IMR-90 (cell line): Measurements from ENCODE around the gene STRN4. TPM values are rescaled to one million over a fixed set of nuclear protein-coding genes. Genes with fewer than 3 reads are reported as not detected.
A peak's percentile ranks its signal among the peaks of the same experiment; 100 is the strongest.

Source experiments
- ATAC-seq: fragments of 200-7000 bp; cut with Tn5 transposase; 2 replicates; pipeline ENCODE4 v1.9.1; 2020; ENCODE audit warnings: low read depth, mild to moderate bottlenecking, moderate library complexity
- BruUV-seq: library from RNA; stranded (reverse); fragments of 400-500 nt; replicated peaks from 2 replicates; lab custom pipeline; 2021; lab: Mats Ljungman, UMichigan
- CTCF ChIA-PET: fragments of 300-600 bp; formaldehyde crosslinking; extraction: SDS; loops from one replicate; lab custom pipeline; 2021; ENCODE audit warnings: antibody characterized with exemption; lab: Yijun Ruan, JAX
- POLR2A ChIA-PET: fragments of 300-600 bp; sonication (Branson Sonifier 250); formaldehyde crosslinking; loops from one replicate; lab custom pipeline; 2022; ENCODE audit warnings: antibody characterized with exemption; ENCODE audit not compliant: unreplicated experiment; lab: Charles Lee
- DNase-seq: peaks from one replicate; pipeline ENCODE4 v3.0.0; 2013
- H2AFZ ChIP-seq: replicated peaks from 2 replicates; pipeline ENCODE3; 2013; ENCODE audit warnings: low read length, mild to moderate bottlenecking; ENCODE audit not compliant: poor library complexity
- H2AK5ac ChIP-seq: 2 replicates; pipeline ENCODE4 v1.6.1; 2013; ENCODE audit warnings: low read depth, low read length, inconsistent platforms
- H2AK9ac ChIP-seq: replicated peaks from 2 replicates; pipeline ENCODE3; 2013; ENCODE audit warnings: mild to moderate bottlenecking, low read depth, low read length, moderate library complexity; ENCODE audit not compliant: poor library complexity
- H2BK120ac ChIP-seq: 2 replicates; pipeline ENCODE4 v1.6.1; 2013; ENCODE audit warnings: low read depth, low read length, inconsistent platforms
- H2BK15ac ChIP-seq: 3 replicates; pipeline ENCODE4 v1.6.1; 2013; ENCODE audit warnings: low read depth, low read length, inconsistent platforms
- H2BK20ac ChIP-seq: 2 replicates; pipeline ENCODE4 v1.6.1; 2013; ENCODE audit warnings: low read depth, mild to moderate bottlenecking, inconsistent platforms, low read length, moderate library complexity
- H2BK5ac ChIP-seq: 2 replicates; pipeline ENCODE4 v1.6.1; 2013; ENCODE audit warnings: mild to moderate bottlenecking, low read depth, low read length, inconsistent platforms; ENCODE audit not compliant: poor library complexity, severe bottlenecking
- H3K14ac ChIP-seq: replicated peaks from 2 replicates; pipeline ENCODE4 v1.6.1; 2013; ENCODE audit warnings: low read depth, low read length, inconsistent platforms
- H3K18ac ChIP-seq: 2 replicates; pipeline ENCODE4 v1.6.1; 2013; ENCODE audit warnings: low read depth, low read length, control low read depth
- H3K23ac ChIP-seq: 2 replicates; pipeline ENCODE4 v1.6.1; 2013; ENCODE audit warnings: low read depth, low read length, inconsistent platforms
- H3K27ac ChIP-seq: 2 replicates; pipeline ENCODE4 v1.5.1; 2013; ENCODE audit warnings: mild to moderate bottlenecking, control low read depth, low read length; ENCODE audit not compliant: insufficient read depth
- H3K27me3 ChIP-seq: 2 replicates; pipeline ENCODE4 v1.6.1; 2013; ENCODE audit warnings: low read length; ENCODE audit not compliant: control insufficient read depth, insufficient read depth
- H3K36me3 ChIP-seq: 2 replicates; pipeline ENCODE4 v1.6.1; 2013; ENCODE audit warnings: low read length, mixed read lengths; ENCODE audit not compliant: control insufficient read depth, insufficient read depth
- H3K4ac ChIP-seq: 2 replicates; pipeline ENCODE4 v1.6.1; 2013; ENCODE audit warnings: low read depth, low read length, inconsistent platforms
- H3K4me1 ChIP-seq: 2 replicates; pipeline ENCODE4 v1.6.1; 2013; ENCODE audit warnings: low read length, mixed read lengths; ENCODE audit not compliant: control insufficient read depth, insufficient read depth
- H3K4me2 ChIP-seq: 2 replicates; pipeline ENCODE4 v1.6.1; 2013; ENCODE audit warnings: low read depth, mild to moderate bottlenecking, control low read depth, low read length, moderate library complexity
- H3K4me3 ChIP-seq: 2 replicates; pipeline ENCODE4 v1.5.1; 2013; ENCODE audit warnings: low read depth, mild to moderate bottlenecking, control low read depth, low read length, moderate library complexity; ENCODE audit not compliant: insufficient read depth
- H3K56ac ChIP-seq: 2 replicates; pipeline ENCODE4 v1.6.1; 2013; ENCODE audit warnings: low read length, inconsistent platforms; ENCODE audit not compliant: insufficient read depth; ENCODE audit errors: extremely low read depth
- H3K79me1 ChIP-seq, 2 experiments: 2 replicates each; pipeline ENCODE4 v1.6.1; 2013; ENCODE audit warnings: low read length in 2 of 2, inconsistent platforms in 1 of 2, low read depth in 1 of 2
- H3K9ac ChIP-seq: 2 replicates; pipeline ENCODE4 v1.6.1; 2013; ENCODE audit warnings: low read depth, low read length, control low read depth
- H3K9me1 ChIP-seq: 2 replicates; pipeline ENCODE4 v1.6.1; 2013; ENCODE audit warnings: low read length, inconsistent platforms; ENCODE audit not compliant: insufficient read depth
- H3K9me3 ChIP-seq: 2 replicates; pipeline ENCODE4 v1.6.1; 2013; ENCODE audit warnings: low read length; ENCODE audit not compliant: control insufficient read depth, insufficient read depth
- H4K20me1 ChIP-seq: 2 replicates; pipeline ENCODE4 v1.6.1; 2013; ENCODE audit warnings: low read length, inconsistent platforms; ENCODE audit not compliant: insufficient read depth
- H4K5ac ChIP-seq: 2 replicates; pipeline ENCODE4 v1.6.1; 2013; ENCODE audit warnings: mild to moderate bottlenecking, low read depth, low read length, control low read depth
- H4K8ac ChIP-seq, 2 experiments: 2 replicates each; pipeline ENCODE4 v1.6.1; 2013; ENCODE audit warnings: low read depth in 2 of 2, low read length in 2 of 2, control low read depth in 1 of 2, inconsistent platforms in 1 of 2
- H4K91ac ChIP-seq: 2 replicates; pipeline ENCODE4 v1.6.1; 2013; ENCODE audit warnings: low read depth, low read length, inconsistent platforms; ENCODE audit not compliant: insufficient read depth
- BHLHE40 ChIP-seq: fragments of 150-350 bp; IDR thresholded peaks from 2 replicates; pipeline ENCODE4 v1.6.1; 2016; ENCODE audit warnings: mild to moderate bottlenecking, low read depth, low read length
- CEBPB ChIP-seq: IDR thresholded peaks from 2 replicates; pipeline ENCODE4 v1.6.1; 2012; ENCODE audit warnings: low read depth, low read length, improper control_type of control experiment
- CHD1 ChIP-seq: IDR thresholded peaks from 2 replicates; pipeline ENCODE4 v1.6.1; 2012; ENCODE audit warnings: low read depth, low read length, improper control_type of control experiment
- MAFK ChIP-seq: IDR thresholded peaks from 2 replicates; pipeline ENCODE4 v1.6.1; 2012; ENCODE audit warnings: low read depth, low read length, improper control_type of control experiment
- MAZ ChIP-seq: IDR thresholded peaks from 2 replicates; pipeline ENCODE4 v1.6.1; 2012; ENCODE audit warnings: low read depth, mild to moderate bottlenecking, low read length, improper control_type of control experiment, moderate library complexity, borderline replicate concordance
- MXI1 ChIP-seq: IDR thresholded peaks from 2 replicates; pipeline ENCODE4 v1.6.1; 2012; ENCODE audit warnings: low read depth, mild to moderate bottlenecking, low read length, moderate library complexity, borderline replicate concordance
- NFE2L2 ChIP-seq: fragments of 150-350 bp; IDR thresholded peaks from 2 replicates; pipeline ENCODE4 v1.6.1; 2016; ENCODE audit warnings: low read depth, mild to moderate bottlenecking, low read length
- POLR2A ChIP-seq: IDR thresholded peaks from 2 replicates; pipeline ENCODE4 v1.6.1; 2012; ENCODE audit warnings: mild to moderate bottlenecking, low read depth, low read length
- RAD21 ChIP-seq: IDR thresholded peaks from 2 replicates; pipeline ENCODE4 v1.6.1; 2012; ENCODE audit warnings: low read length, improper control_type of control experiment
- RCOR1 ChIP-seq: IDR thresholded peaks from 2 replicates; pipeline ENCODE4 v1.6.1; 2012; ENCODE audit warnings: mild to moderate bottlenecking, low read length, improper control_type of control experiment; ENCODE audit not compliant: insufficient replicate concordance
- RFX5 ChIP-seq: IDR thresholded peaks from 2 replicates; pipeline ENCODE4 v1.8.0; 2012; ENCODE audit warnings: low read depth, mild to moderate bottlenecking, low read length, moderate library complexity
- SMC3 ChIP-seq: fragments of 150-350 bp; IDR thresholded peaks from 2 replicates; pipeline ENCODE4 v1.6.1; 2016; ENCODE audit warnings: low read depth, mild to moderate bottlenecking, antibody characterized with exemption, low read length, moderate library complexity
- WGBS, 2 experiments: methylation state at CpG; one replicate each; pipeline versions ENCODE4 v1.1.5 to v1.1.7; 2013; ENCODE audit warnings: missing lambda C conversion rate in 2 of 2; ENCODE audit not compliant: insufficient read length in 1 of 2; ENCODE audit errors: extremely low coverage in 2 of 2; 5-methylcytosine and 5-hydroxymethylcytosine counted together
- dilution Hi-C: fragments of 300-500 bp; cut with HindIII; formaldehyde crosslinking; loops from one replicate; pipeline ENCODE4 v1.14.3; 2018; ENCODE audit warnings: low sequenced_read_pairs; ENCODE audit not compliant: unreplicated experiment
- in situ Hi-C: fragments of 300-500 bp; cut with MboI; formaldehyde crosslinking; loops from 3 replicates; pipeline ENCODE4 v1.14.3; 2019; ENCODE audit warnings: low sequenced_read_pairs, inconsistent platforms, mixed read lengths
- intact Hi-C: fragments of 100-400 bp; cut with micrococcal nuclease; formaldehyde crosslinking; loops from 2 replicates; pipeline ENCODE4 v1.10.0; 2022
- polyA plus RNA-seq, 3 experiments: library from polyadenylated mRNA; depleted of rRNA; stranded (reverse); fragments of >200 nt; gene quantifications; 2 replicates each; pipeline ENCODE4 v1.2.3, GENCODE V29; 2012; ENCODE audit warnings: low replicate concordance in 1 of 3
- total RNA-seq: library from RNA; depleted of rRNA; stranded (reverse); fragments of >200 nt; gene quantifications from 2 replicates; pipeline ENCODE4 v1.2.3, GENCODE V29; 2012
- TF ChIP-seq, protein P1 (sequence below): fragments of 150-350 bp; IDR thresholded peaks from 2 replicates; pipeline ENCODE4 v1.6.1; 2016; ENCODE audit warnings: low read depth, mild to moderate bottlenecking, low read length, moderate library complexity, borderline replicate concordance

The STRN4 gene
- total and polyA plus RNA-seq, 2 of the 4 experiments (the other 2 are of a cell fraction) = 36.7 to 112 TPM

- TF ChIP-seq RAD21 = no peak
Observed at GRCh38 chr19:46755853-46756543, 9.7 kb upstream of the STRN4 start (continued).

GRCh38 chr19:46755077-46755852 lies 9.0 kb upstream of the STRN4 start:
- H3K23ac ChIP-seq = no peak overlapping the region
- H2BK15ac ChIP-seq = no peak overlapping the region; the same call in 2 of the 3 replicates
- H4K20me1 ChIP-seq = peaks cover 16% of the 10 kb centered on the region
- BruUV-seq = no TSS peak
- intact Hi-C loops (no loop called here), dilution Hi-C loops (no loop called here), in situ Hi-C loops (loop anchor here (5.0 kb wide), 2 partner anchors 87 to 232 kb away; no protein-coding TSS in a partner anchor)
- peak overlapping the region; percentile 53 to 78; a peak in 2 of 4 replicates for H4K8ac ChIP-seq
- ChIA-PET POLR2A (no interaction called here), CTCF (interaction anchor here (0.9 to 1.1 kb wide), 2 partner anchors 85 to 86 kb away, joined by 3 to 5 read pairs; no protein-coding TSS in a partner anchor)
- H3K4ac ChIP-seq = peak overlapping the region; percentile 22; the same call in 1 of the 2 replicates
- no peak overlapping the region for H3K4me2 ChIP-seq
- ATAC-seq (peak; percentile 58), DNase-seq (peak; percentile 77)
- H3K18ac ChIP-seq = no peak overlapping the region
- H3K9me1 ChIP-seq = peaks cover 4% of the 10 kb centered on the region
- peak overlapping the region; percentile 33 for H2AFZ ChIP-seq
- peak overlapping the region; percentile 35; the same call in 1 of the 2 replicates for H2AK5ac ChIP-seq
- WGBS, 2 experiments = 79% methylated on average over 18 of the region's 39 CpGs; no CpG with 5 or more reads in 1 of the 2 experiments
- H3K9me3 ChIP-seq = no peaks in the 10 kb centered on the region
- no peak overlapping the region; the same call in 1 of the 2 replicates for H4K5ac ChIP-seq
- peaks cover 22% of the 10 kb centered on the region for H3K36me3 ChIP-seq
- H3K79me1 ChIP-seq = peaks cover 8 to 29% of the 10 kb centered on the region in 2 experiments; a peak in 2 of 4 replicates
- no peak overlapping the region; the same call in 1 of the 2 replicates for H3K9ac ChIP-seq
- no peaks in the 10 kb centered on the region for H3K27me3 ChIP-seq
- no peak overlapping the region for H2BK120ac ChIP-seq
- H3K56ac ChIP-seq = no peak overlapping the region
- H4K91ac ChIP-seq = no peak overlapping the region
- H2AK9ac ChIP-seq = peak overlapping the region; percentile 4
- H3K4me3 ChIP-seq = no peak overlapping the region
- no peak overlapping the region; the same call in 1 of the 2 replicates for H3K14ac ChIP-seq
- peak overlapping the region; percentile 47 for H3K27ac ChIP-seq
- no peak overlapping the region for H2BK5ac ChIP-seq
- no peak overlapping the region for H2BK20ac ChIP-seq
- peaks cover 10% of the 10 kb centered on the region for H3K4me1 ChIP-seq
- no peak for TF ChIP-seq RCOR1
- no peak for TF ChIP-seq CHD1
- TF ChIP-seq, protein P1, sequence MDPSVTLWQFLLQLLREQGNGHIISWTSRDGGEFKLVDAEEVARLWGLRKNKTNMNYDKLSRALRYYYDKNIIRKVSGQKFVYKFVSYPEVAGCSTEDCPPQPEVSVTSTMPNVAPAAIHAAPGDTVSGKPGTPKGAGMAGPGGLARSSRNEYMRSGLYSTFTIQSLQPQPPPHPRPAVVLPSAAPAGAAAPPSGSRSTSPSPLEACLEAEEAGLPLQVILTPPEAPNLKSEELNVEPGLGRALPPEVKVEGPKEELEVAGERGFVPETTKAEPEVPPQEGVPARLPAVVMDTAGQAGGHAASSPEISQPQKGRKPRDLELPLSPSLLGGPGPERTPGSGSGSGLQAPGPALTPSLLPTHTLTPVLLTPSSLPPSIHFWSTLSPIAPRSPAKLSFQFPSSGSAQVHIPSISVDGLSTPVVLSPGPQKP = no peak
- no peak for TF ChIP-seq SMC3
- TF ChIP-seq RAD21 = no peak
- TF ChIP-seq MXI1 = 0 out of 2 replicates have a peak, but pooled peaks have one; percentile 15
- peak; percentile 28; the same call in 1 of the 2 replicates for TF ChIP-seq MAZ
- no peak for TF ChIP-seq CEBPB
- TF ChIP-seq RFX5 = no peak
- no peak for TF ChIP-seq POLR2A
- TF ChIP-seq MAFK = no peak
- TF ChIP-seq BHLHE40 = no peak
- TF ChIP-seq NFE2L2 = no peak
